K562 (cell line): ENCODE data around the gene RDH11. TPM values are rescaled to one million over a fixed set of nuclear protein-coding genes. Genes with fewer than 3 reads are reported as not detected.

Experiments
- ATAC-seq: fragments of 200-7000 bp; cut with Tn5 transposase; 3 replicates; pipeline ENCODE4 v1.9.1; 2020; ENCODE audit warnings: moderate library complexity
- BruUV-seq: library from RNA; stranded (reverse); fragments of 400-500 nt; replicated peaks from 2 replicates; lab custom pipeline; 2021; lab: Mats Ljungman, UMichigan
- CTCF ChIA-PET: fragments of 300-600 bp; formaldehyde crosslinking; extraction: SDS; loops from one replicate; lab custom pipeline; 2021; ENCODE audit warnings: low intra/inter-chr PET ratio; lab: Yijun Ruan, JAX
- POLR2A ChIA-PET: fragments of 300-600, 350-650 bp; sonication (Branson Sonifier 250); formaldehyde crosslinking; extraction: SDS; loops from one replicate; lab custom pipeline; 2021; ENCODE audit warnings: antibody characterized with exemption, inconsistent platforms; lab: Yijun Ruan, JAX
- DNase-seq, 4 experiments: peaks; one replicate each; pipeline versions ENCODE4 v3.0.0 to v3.0.0-alpha.2; 2011 to 2018; ENCODE audit warnings: low spot score in 3 of 4, mixed read lengths in 3 of 4; ENCODE audit errors: extremely low read depth in 1 of 4
- FAIRE-seq: peaks from 2 replicates; lab custom pipeline; 2011; peaks lifted over from hg19 to GRCh38; lab: Jason Lieb, UNC
- H2AFZ ChIP-seq: 2 replicates; pipeline ENCODE4 v1.6.0; 2011; ENCODE audit warnings: low read depth, low read length, control low read depth, inconsistent platforms
- H3K27ac ChIP-seq: fragments of 200-600 bp; 3 replicates; pipeline ENCODE4 v1.8.0; 2011; ENCODE audit warnings: low read depth, mild to moderate bottlenecking, control low read depth, inconsistent platforms, low read length, moderate library complexity, mixed read lengths; ENCODE audit errors: extremely low read depth
- H3K27me3 ChIP-seq, 2 experiments: fragments of 300-600 bp in 1 of 2; 2 replicates in 1 of 2; 3 replicates in 1 of 2; pipeline versions ENCODE4 v1.6.0 to v1.8.0; 2011; ENCODE audit warnings: inconsistent platforms in 2 of 2, low read length in 2 of 2, mild to moderate bottlenecking in 1 of 2, mixed read lengths in 1 of 2, moderate library complexity in 1 of 2; ENCODE audit not compliant: control insufficient read depth in 2 of 2, insufficient read depth in 2 of 2
- H3K36me3 ChIP-seq: fragments of 300-600 bp; 3 replicates; pipeline ENCODE4 v1.8.0; 2011; ENCODE audit warnings: mild to moderate bottlenecking, low read length, inconsistent platforms; ENCODE audit not compliant: control insufficient read depth, insufficient read depth
- H3K4me1 ChIP-seq, 2 experiments: fragments of 200-600 bp in 1 of 2; replicated peaks in 1 of 2; 2 replicates in 1 of 2; 3 replicates in 1 of 2; pipeline versions ENCODE4 v1.5.1 to v1.8.0; 2011; ENCODE audit warnings: inconsistent platforms in 2 of 2, low read length in 2 of 2, mild to moderate bottlenecking in 1 of 2, mixed read lengths in 1 of 2, moderate library complexity in 1 of 2; ENCODE audit not compliant: control insufficient read depth in 2 of 2, insufficient read depth in 2 of 2
- H3K4me2 ChIP-seq: 2 replicates; pipeline ENCODE4 v1.6.1; 2011; ENCODE audit warnings: low read length, control low read depth, inconsistent platforms, mixed read lengths; ENCODE audit not compliant: insufficient read depth
- H3K4me3 ChIP-seq: fragments of 200-600 bp; sonication (generic), shearing (Covaris generic); 2 replicates; pipeline ENCODE4 v1.5.1; 2016; ENCODE audit warnings: control low read depth, inconsistent platforms
- H3K79me2 ChIP-seq: fragments of 200-600 bp; 3 replicates; pipeline ENCODE4 v1.8.0; 2011; ENCODE audit warnings: low read length, inconsistent platforms; ENCODE audit not compliant: control insufficient read depth, insufficient read depth
- H3K9ac ChIP-seq, 2 experiments: 2 replicates each; pipeline versions ENCODE4 v1.6.0 to v1.6.1; 2011; ENCODE audit warnings: low read depth in 2 of 2, low read length in 2 of 2, control low read depth in 1 of 2, inconsistent platforms in 1 of 2, mild to moderate bottlenecking in 1 of 2, mixed read lengths in 1 of 2; ENCODE audit not compliant: insufficient read depth in 1 of 2
- H3K9me1 ChIP-seq: one replicate; pipeline ENCODE4 v1.6.0; 2011; ENCODE audit warnings: inconsistent platforms, mild to moderate bottlenecking, low read length, moderate library complexity; ENCODE audit not compliant: control insufficient read depth, insufficient read depth
- H3K9me3 ChIP-seq: replicated peaks from 2 replicates; pipeline ENCODE4 v1.5.1; 2011; ENCODE audit warnings: low read depth, low read length, inconsistent platforms; ENCODE audit not compliant: control insufficient read depth, insufficient read depth
- H4K20me1 ChIP-seq: replicated peaks from 2 replicates; pipeline ENCODE4 v1.6.1; 2011; ENCODE audit warnings: low read length, inconsistent platforms, mixed read lengths; ENCODE audit not compliant: control insufficient read depth, insufficient read depth
- CREM ChIP-seq: IDR thresholded peaks from 2 replicates; pipeline ENCODE4 v1.6.1; 2014; ENCODE audit warnings: antibody characterized with exemption, low read depth
- HCFC1 ChIP-seq: IDR thresholded peaks from 2 replicates; pipeline ENCODE4 v1.6.1; 2012; ENCODE audit warnings: low read depth, low read length, improper control_type of control experiment
- KDM1A ChIP-seq, 2 experiments: fragments of 450-650 bp; IDR thresholded peaks; 2 replicates each; pipeline ENCODE4 v1.6.1; 2016; ENCODE audit warnings: mild to moderate bottlenecking in 2 of 2
- MTA2 ChIP-seq: fragments of 450-650 bp; IDR thresholded peaks from 2 replicates; pipeline ENCODE4 v1.6.1; 2016; ENCODE audit warnings: low read depth
- NR4A1 ChIP-seq, 2 experiments: fragments of 250-450 bp in 1 of 2; fragments of 450-650 bp in 1 of 2; sonication (Bioruptor Pico) in 1 of 2; IDR thresholded peaks; 2 replicates each; pipeline versions ENCODE4 v1.4.0 to v1.6.1; 2016 to 2020; ENCODE audit warnings: mild to moderate bottlenecking in 2 of 2, missing compliant biosample characterization in 1 of 2, missing genetic modification characterization in 1 of 2, moderate library complexity in 1 of 2
- SMAD1 ChIP-seq: fragments of 150-350 bp; IDR thresholded peaks from 2 replicates; pipeline ENCODE4 v1.6.1; 2014; ENCODE audit warnings: low read length, low read depth; ENCODE audit not compliant: partially characterized antibody
- SMARCB1 ChIP-seq: IDR thresholded peaks from 2 replicates; pipeline ENCODE4 v1.6.1; 2011; ENCODE audit warnings: improper control_type of control experiment, low read depth; ENCODE audit not compliant: insufficient read length
- SRF ChIP-seq, 2 experiments: fragments of 250-450, 450-650 bp in 1 of 2; sonication (Bioruptor Pico) in 1 of 2; sonication (generic) in 1 of 2; formaldehyde crosslinking; IDR thresholded peaks; 2 replicates each; pipeline versions ENCODE4 v1.5.0 to v1.5.1; 2020 to 2022; ENCODE audit warnings: mild to moderate bottlenecking in 1 of 2, missing genetic modification reagents in 1 of 2
- TAL1 ChIP-seq: fragments of 450-650 bp; IDR thresholded peaks from 2 replicates; pipeline ENCODE4 v1.6.1; 2016; ENCODE audit warnings: mild to moderate bottlenecking
- TCF3 ChIP-seq: sonication (generic); formaldehyde crosslinking; IDR thresholded peaks from 2 replicates; pipeline ENCODE4 v1.4.0; 2020; ENCODE audit warnings: mild to moderate bottlenecking, missing genetic modification reagents
- ZNF57 ChIP-seq: fragments of 450-650 bp; formaldehyde crosslinking; IDR thresholded peaks from 2 replicates; pipeline ENCODE4 v1.4.0; 2020; ENCODE audit warnings: mild to moderate bottlenecking, moderate library complexity
- ZNF583 ChIP-seq: fragments of 250-450 bp; sonication (Bioruptor Pico); IDR thresholded peaks from 2 replicates; pipeline ENCODE4 v1.4.0; 2020
- ZSCAN32 ChIP-seq: fragments of 450-650 bp; formaldehyde crosslinking; IDR thresholded peaks from 2 replicates; pipeline ENCODE4 v1.4.0; 2020; ENCODE audit warnings: mild to moderate bottlenecking, moderate library complexity
- WGBS: fragments of 100-300 bp; shearing (Covaris generic); methylation state at CpG from one replicate; pipeline ENCODE4 v1.1.6; 2016; ENCODE audit warnings: low coverage, mixed read lengths; ENCODE audit not compliant: insufficient coverage; ENCODE audit errors: missing lambda C conversion rate; 5-methylcytosine and 5-hydroxymethylcytosine counted together
- in situ Hi-C: fragments of 300-500 bp; cut with MboI; formaldehyde crosslinking; loops from 4 replicates; pipeline ENCODE4 v1.15.0; 2018; ENCODE audit warnings: inconsistent platforms, mixed read lengths
- intact Hi-C: fragments of 100-400 bp; cut with micrococcal nuclease; formaldehyde crosslinking; loops from 2 replicates; pipeline ENCODE4 v1.14.2; 2022
- polyA plus RNA-seq, 8 experiments: library from polyadenylated mRNA; depleted of rRNA in 4 of 8; stranded (reverse) in 5 of 8; unstranded in 3 of 8; fragments of >200 nt; fragmentation: Nextera tagmentation in 2 of 8; fragmentation: Illumina TruSeq in 1 of 8; extraction: Ambion mirVana in 2 of 8; extraction: Trizol in 1 of 8; gene quantifications; 2 replicates each; pipeline versions ENCODE4 v1.2.1 to v1.2.3, GENCODE V29; 2011 to 2014; ENCODE audit warnings: inconsistent platforms in 1 of 8, missing spikeins in 1 of 8
- total RNA-seq, 7 experiments: library from RNA; depleted of rRNA in 6 of 7; stranded (reverse); fragments of >200 nt in 6 of 7; fragmentation: Illumina TruSeq in 2 of 7; extraction: Trizol in 2 of 7; gene quantifications; 2 replicates each; pipeline versions ENCODE4 v1.2.1 to v1.2.3, GENCODE V29; 2011 to 2021; ENCODE audit warnings: low replicate concordance in 1 of 7
- TF ChIP-seq, protein P1 (sequence below): fragments of 450-650 bp; formaldehyde crosslinking; conservative IDR thresholded peaks from 2 replicates; pipeline ENCODE4 v1.4.0; 2022; ENCODE audit warnings: mild to moderate bottlenecking, missing genetic modification characterization
- TF ChIP-seq, protein P2 (sequence below): fragments of 450-650 bp; formaldehyde crosslinking; IDR thresholded peaks from 2 replicates; pipeline ENCODE4 v1.4.0; 2022; ENCODE audit warnings: missing genetic modification characterization
- TF ChIP-seq, protein P3 (sequence below): fragments of 250-450 bp; sonication (Bioruptor Pico); IDR thresholded peaks from 2 replicates; pipeline ENCODE4 v1.5.0; 2022; ENCODE audit warnings: mild to moderate bottlenecking

RDH11 gene
- total and polyA plus RNA-seq, 9 of the 15 experiments (the other 6 are each of a cell fraction or from before 2014, with no cell fraction given) = 50.6 to 172 (median 70.5) TPM

DNA sequence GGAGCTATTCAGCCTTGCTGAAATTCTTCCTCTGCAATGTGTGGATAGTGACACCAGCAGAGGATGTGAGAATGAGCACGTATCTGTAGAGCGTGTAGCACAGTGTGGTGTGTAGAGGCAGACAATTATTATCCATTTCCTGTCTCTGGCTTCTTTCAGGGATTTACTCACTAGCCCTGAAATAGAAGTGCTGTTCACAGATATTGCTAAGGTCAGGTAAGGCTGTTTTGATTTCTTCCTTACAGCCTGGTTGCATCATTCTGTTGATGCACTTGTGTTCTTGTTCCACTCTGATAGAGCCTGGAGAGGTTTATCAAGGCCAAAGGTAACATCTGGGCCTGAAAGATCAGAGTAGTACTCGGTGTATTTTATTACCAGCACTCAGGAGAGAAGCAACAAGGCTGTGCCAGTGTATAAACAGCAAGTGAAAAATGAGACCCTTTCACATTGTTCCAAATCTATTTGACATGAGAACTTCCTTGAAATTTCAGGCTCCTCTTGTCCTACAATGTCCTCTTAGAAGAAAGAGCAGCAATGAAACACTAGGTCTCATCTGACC is 59.1 kb downstream of the RDH11 start:
- DNase-seq = peak; percentile 41 to 79 (median 60)
- intact Hi-C loops = loop anchor here (1.0 to 2.0 kb wide), 2 partner anchors 14 to 31 kb away; no protein-coding TSS in a partner anchor
- peaks cover 3% of the 10 kb centered on the region; the same call in 1 of the 3 replicates for H3K36me3 ChIP-seq
- ChIA-PET POLR2A (interaction anchor here (1.2 to 1.4 kb wide), 3 partner anchors 16 to 37 kb away, joined by 3 to 4 read pairs (median 3); partner anchors contain the start of gene PIGH), CTCF (no interaction called here)
- in situ Hi-C loops = no loop called here
- no TSS peak for BruUV-seq
- no peaks in the 10 kb centered on the region for H3K9me3 ChIP-seq
- no peak overlapping the region for H3K4me3 ChIP-seq
- H3K4me2 ChIP-seq = peak overlapping the region; percentile 50
- 0 out of 2 replicates have a peak overlapping the region, but pooled peaks have one; percentile 21 for H2AFZ ChIP-seq
- H4K20me1 ChIP-seq = no peaks in the 10 kb centered on the region
- H3K9ac ChIP-seq = peak overlapping the region in 1 of 2 experiments; percentile 61; a peak in 1 of 4 replicates
- peak; percentile 97 for ATAC-seq
- H3K4me1 ChIP-seq = peaks cover 0 to 34% of the 10 kb centered on the region in 2 experiments; a peak in 3 of 5 replicates
- WGBS = 7% methylated on average over 3 of the region's 3 CpGs
- H3K9me1 ChIP-seq = no peaks in the 10 kb centered on the region
- peak overlapping the region; percentile 81; the same call in 2 of the 3 replicates for H3K27ac ChIP-seq
- peak; percentile 86 for FAIRE-seq
- H3K27me3 ChIP-seq = no peaks in the 10 kb centered on the region
- no peaks in the 10 kb centered on the region for H3K79me2 ChIP-seq
- TF ChIP-seq MTA2 (peak; percentile 94), ZSCAN32 (CRISPR knock-in tag) (peak; percentile 94), SMAD1 (peak; percentile 72), SRF (CRISPR knock-in tag; IDR thresholded peaks at IDR 0.05) (no peak), TAL1 (peak; percentile 99), ZNF57 (CRISPR knock-in tag) (no peak), ZNF583 (CRISPR knock-in tag) (peak; percentile 81; the same call in 1 of the 2 replicates), TCF3 (CRISPR knock-in tag) (peak; percentile 99), SMARCB1 (no peak), HCFC1 (peak; percentile 11; the same call in 1 of the 2 replicates), KDM1A (IDR thresholded peaks at IDR 0.05) (peak; percentile 100), NR4A1 (CRISPR knock-in tag; IDR thresholded peaks at IDR 0.05) (no peak), NR4A1 (tag; IDR thresholded peaks at IDR 0.05) (peak; percentile 80), CREM (peak; percentile 59)
- TF ChIP-seq, protein P1, sequence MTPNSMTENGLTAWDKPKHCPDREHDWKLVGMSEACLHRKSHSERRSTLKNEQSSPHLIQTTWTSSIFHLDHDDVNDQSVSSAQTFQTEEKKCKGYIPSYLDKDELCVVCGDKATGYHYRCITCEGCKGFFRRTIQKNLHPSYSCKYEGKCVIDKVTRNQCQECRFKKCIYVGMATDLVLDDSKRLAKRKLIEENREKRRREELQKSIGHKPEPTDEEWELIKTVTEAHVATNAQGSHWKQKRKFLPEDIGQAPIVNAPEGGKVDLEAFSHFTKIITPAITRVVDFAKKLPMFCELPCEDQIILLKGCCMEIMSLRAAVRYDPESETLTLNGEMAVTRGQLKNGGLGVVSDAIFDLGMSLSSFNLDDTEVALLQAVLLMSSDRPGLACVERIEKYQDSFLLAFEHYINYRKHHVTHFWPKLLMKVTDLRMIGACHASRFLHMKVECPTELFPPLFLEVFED (CRISPR knock-in tag) = peak; percentile 49; the same call in 1 of the 2 replicates
- TF ChIP-seq, protein P2, sequence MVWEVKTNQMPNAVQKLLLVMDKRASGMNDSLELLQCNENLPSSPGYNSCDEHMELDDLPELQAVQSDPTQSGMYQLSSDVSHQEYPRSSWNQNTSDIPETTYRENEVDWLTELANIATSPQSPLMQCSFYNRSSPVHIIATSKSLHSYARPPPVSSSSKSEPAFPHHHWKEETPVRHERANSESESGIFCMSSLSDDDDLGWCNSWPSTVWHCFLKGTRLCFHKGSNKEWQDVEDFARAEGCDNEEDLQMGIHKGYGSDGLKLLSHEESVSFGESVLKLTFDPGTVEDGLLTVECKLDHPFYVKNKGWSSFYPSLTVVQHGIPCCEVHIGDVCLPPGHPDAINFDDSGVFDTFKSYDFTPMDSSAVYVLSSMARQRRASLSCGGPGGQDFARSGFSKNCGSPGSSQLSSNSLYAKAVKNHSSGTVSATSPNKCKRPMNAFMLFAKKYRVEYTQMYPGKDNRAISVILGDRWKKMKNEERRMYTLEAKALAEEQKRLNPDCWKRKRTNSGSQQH (CRISPR knock-in tag) = 0 out of 2 replicates have a peak, but pooled peaks have one; percentile 14
- TF ChIP-seq, protein P3, sequence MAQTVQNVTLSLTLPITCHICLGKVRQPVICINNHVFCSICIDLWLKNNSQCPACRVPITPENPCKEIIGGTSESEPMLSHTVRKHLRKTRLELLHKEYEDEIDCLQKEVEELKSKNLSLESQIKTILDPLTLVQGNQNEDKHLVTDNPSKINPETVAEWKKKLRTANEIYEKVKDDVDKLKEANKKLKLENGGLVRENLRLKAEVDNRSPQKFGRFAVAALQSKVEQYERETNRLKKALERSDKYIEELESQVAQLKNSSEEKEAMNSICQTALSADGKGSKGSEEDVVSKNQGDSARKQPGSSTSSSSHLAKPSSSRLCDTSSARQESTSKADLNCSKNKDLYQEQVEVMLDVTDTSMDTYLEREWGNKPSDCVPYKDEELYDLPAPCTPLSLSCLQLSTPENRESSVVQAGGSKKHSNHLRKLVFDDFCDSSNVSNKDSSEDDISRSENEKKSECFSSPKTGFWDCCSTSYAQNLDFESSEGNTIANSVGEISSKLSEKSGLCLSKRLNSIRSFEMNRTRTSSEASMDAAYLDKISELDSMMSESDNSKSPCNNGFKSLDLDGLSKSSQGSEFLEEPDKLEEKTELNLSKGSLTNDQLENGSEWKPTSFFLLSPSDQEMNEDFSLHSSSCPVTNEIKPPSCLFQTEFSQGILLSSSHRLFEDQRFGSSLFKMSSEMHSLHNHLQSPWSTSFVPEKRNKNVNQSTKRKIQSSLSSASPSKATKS = no peak
